TTC549 (cell line): ENCODE measurements around the gene WDR70.
"Not testable (repeated sequence)": the region's sequence is repeated elsewhere in the genome, so short reads cannot be mapped to it uniquely, and the experiment has no call there.

ENCODE experiments used
- FAIRE-seq: peaks from 2 replicates; lab custom pipeline; 2012; peaks lifted over from hg19 to GRCh38; lab: Jason Lieb, UNC

The WDR70 gene

DNA sequence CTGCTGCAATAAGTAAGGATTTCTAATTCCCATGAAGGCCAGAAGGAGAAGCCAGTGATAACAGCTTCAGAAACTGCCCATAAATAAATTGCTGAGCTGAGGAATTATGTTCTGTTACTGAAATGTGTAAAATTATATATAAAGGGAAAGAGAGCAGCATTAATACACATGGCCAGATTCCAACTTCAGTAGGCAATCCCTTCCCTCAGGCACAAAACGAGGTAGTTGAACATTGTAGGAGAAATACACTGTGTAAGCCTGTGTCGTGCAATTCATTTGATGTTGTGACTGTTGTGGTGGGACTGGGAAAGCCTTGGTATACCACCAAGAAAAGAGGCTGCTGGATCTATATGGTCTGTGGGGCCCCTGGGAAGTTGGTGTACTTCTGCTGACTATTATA lies 192.9 kb downstream of the WDR70 start:
- no peak for FAIRE-seq

DNA sequence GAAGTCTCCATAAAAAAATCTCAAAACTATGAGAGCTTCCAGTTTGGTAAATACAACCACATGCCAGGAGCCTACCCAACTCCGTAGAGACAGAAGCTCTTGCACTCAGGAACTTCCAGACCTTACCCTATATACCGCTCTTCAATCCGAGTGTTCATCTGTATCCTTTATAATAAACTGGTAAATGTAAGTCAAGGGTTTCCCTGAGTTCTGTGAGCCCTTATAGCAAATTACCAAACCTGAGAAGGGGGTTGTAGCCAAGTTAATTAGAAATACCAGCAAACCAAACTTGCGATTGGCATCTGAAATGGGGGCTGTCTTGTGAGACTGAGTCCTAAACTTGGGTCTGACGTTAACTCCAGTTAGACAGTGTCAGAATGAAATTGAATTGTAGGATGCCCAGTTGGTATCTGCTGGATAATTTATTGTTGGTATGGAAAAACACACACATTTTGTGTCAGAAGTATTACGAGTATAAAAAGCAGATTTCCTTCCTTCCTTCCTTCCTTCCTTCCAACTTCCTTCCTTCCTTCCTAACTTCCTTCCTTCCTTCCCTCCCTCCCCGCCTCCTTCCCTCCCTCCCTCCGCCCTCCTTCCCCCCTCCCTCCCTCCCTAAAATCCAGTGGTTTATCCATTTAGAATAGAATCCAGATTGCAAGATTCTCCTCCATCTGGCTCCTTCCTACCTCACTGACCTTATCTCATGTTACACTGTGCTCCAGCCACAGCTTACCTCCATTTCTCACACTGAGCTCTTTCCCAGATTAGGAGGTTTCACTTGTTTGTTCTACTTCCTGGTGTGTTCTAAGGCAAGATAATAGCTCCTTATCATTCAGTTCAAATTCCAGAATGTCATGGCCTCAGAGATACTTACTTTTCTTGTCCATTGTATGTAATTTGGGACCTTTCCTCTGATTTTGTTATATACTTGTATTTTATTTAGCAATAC lies 196.7 kb downstream of the WDR70 start:
- FAIRE-seq: no peak

DNA sequence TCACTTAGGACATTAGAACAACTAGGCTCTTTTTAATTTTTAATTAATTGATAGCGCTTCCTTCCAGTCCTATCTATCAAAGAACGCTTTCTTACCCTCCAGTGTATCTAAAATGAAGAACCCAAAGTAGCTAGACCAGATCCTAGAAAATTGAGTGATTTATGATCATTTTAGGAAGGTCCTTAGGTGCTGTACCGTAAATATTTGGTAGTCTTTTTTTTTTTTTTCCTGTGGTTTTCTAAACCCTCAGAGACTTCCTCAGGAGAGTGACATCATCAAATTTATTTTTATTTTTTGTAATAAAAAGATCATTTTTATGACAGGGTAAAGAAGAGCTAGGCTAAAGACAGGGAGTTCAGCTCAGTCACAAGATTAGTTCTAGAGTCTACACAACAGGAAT lies 197.4 kb downstream of the WDR70 start:
- FAIRE-seq: no peak

DNA sequence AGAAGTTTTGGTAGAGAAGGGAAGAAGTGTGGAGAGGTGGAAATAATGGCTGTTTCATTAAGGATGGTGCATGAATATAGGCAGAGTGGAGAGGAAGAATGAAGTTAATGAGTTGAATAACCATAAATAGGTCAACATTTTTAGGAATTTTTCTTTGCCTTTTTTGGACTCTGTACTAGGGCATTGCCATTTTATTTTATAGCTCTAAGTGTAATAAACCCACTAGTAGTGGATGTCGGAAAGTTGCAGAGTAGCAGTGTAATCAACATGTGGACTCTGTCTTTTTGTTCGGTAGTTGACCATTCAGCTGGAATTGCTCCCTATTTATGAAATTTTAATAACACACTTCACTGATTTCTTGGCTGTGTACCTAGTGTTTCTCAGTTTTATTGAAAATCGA lies 199.1 kb downstream of the WDR70 start:
- no peak for FAIRE-seq

GRCh38 chr5:37580106-37580505 lies 201.0 kb downstream of the WDR70 start:
- no peak for FAIRE-seq

DNA sequence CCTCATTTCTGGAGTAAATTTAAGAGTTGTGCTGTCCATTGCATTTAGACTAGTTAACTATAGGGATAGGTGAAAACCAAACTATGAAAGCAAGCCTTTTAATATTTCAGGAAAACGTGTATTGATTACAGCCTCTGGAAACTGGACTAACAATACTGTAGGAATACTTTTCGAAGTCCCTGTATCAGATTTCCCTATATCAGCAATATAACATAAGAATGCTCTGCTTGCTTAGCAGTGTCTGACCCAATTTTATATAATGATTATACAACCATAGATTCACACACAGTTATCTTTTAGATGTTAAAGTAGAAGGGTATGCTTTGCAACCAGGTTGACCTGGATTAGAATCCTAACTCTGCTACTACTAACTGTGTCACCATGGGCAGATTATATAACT lies 203.1 kb downstream of the WDR70 start:
- FAIRE-seq: no peak

- FAIRE-seq: not testable (repeated sequence)
These were observed 214.2 kb downstream of the WDR70 start for GRCh38 chr5:37593292-37593691.

DNA sequence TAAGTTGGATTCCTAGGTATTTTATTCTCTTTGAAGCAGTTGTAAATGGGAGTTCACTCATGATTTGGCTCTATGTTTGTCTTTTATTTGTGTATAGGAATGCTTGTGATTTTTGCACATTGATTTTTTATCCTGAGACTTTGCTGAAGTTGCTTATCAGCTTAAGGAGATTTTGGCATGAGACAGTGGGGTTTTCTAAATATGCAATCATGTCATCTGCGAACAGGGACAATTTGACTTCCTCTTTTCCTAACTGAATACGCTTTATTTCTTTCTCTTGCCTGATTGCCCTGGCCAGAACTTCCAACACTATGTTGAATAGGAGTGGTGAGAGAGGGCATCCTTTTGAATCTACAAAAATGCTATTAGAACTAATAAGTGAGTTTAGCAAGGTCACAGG lies 215.7 kb downstream of the WDR70 start:
- not testable (repeated sequence) for FAIRE-seq

DNA sequence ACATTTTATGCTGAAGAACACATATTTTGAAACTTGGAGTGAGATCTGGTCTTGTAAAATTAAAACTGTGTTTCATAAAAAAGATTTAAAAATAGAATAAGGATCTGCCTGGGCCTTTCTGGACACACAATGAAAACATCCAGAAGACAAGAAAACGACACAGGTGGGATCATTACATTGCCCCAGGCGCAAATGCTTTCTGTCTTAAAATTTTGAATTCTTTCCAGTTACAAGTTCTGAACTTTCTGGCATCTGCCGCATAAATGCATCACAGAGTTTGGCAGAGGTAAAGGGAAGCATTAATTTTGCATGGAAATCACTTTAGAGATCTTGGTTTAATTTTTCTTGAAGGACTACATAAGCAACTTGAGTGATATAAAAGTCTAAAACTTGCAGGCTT lies 219.6 kb downstream of the WDR70 start:
- no peak for FAIRE-seq

- FAIRE-seq: no peak
These were observed 222.0 kb downstream of the WDR70 start for GRCh38 chr5:37601163-37601562.

DNA sequence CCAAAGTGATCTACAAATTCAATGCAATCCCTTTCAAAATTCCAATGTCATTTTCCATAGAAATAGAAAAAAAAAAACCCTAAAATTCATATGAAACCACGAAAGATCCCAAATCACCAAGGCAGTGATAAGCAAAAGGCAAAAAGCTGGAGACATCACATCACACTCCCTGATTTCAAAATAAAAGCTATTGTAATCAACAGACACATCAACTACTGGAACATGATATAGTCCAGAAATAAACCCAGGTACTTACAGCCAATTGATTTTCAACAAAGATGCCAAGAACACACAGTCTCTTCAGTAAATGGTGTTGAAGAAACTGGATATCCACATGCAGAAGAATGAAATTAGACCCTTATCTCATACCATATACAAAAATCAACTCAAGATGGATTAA lies 224.0 kb downstream of the WDR70 start:
- no peak for FAIRE-seq

DNA sequence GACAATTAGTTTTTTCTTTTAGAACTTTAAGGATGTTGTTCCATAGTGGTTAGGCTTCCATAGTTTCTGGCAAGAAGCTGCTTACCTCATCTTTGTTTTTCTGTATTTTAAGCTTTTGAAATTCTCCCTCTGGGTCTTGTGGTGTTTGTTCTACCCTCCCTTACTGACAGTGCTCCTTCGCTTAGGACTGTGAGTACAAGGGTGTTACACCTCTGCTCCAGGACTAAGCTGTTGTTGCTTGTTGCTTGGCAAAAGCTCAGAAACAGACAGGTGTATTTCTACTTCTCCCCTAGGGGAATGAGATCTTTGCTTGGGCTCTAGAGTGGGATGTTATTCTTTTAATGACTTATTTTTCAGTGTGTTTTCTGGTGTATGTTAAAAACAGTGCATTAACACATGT lies 225.2 kb downstream of the WDR70 start:
- no peak for FAIRE-seq

DNA sequence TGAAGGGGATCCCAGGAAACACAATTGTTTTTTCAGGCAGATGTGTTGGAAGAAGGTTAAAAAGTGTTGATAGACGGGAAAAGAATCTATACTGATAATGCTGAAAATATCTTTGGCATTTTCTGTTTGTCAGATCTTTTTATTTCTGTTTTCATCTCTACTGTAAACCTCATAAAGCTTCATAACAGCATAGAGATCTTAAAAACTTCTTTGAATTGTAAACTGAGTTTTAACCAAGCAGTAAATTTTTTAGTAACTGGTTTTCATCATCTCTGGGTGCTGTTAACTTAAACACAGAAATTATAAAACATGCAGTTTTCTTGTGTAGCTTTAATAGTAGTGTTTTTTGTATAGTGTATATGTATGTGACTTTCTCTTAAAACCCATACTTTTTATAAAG lies 227.0 kb downstream of the WDR70 start:
- FAIRE-seq: no peak

DNA sequence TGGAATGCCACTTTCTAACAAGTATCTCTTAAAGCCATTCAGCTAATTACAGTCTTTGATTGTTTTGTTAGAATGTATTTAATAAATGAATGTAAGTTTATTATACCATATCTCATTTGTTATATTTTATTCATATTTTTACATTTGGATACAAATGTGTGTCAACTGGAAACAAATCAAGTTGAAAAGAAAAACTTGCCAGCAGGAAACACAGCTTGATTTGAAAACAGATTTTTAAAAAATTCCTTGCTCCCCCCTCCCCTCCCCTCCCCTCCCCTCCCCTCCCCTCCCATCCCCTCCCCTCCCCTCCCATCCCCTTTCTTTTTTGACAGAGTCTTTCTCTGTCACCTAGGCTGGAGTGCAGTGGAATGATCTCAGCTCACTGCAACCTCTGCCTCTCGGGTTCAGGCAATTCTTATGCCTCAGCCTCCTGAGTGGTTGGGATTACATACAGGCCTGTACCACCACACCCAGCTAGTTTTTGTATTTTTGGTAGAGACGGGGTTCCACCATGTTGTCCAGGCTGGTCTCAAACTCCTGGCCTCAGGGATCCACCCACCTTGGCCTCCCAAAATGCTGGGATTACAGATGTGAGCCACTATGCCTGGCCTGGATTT lies 227.6 kb downstream of the WDR70 start:
- FAIRE-seq: no peak

DNA sequence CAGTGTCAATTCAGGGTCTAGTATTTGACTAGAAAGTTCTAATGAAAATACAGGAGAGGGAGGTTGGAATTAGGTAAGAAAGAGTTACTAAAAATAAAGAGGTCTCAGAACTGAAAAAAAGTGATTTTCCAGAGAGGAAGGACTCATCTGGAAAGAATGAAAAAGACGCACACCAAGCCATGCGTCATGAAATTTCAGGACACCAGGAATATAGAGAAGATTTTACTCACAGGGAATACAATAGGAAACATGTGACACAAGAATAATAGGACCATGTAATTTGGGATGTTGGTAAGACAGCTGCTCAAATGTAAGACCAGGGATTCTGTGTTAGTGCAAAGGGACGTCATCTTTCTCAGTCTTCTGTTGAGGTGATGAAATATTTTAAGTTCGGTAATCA lies 236.1 kb downstream of the WDR70 start:
- no peak for FAIRE-seq

GRCh38 chr5:37619353-37619752 lies 240.2 kb downstream of the WDR70 start:
- FAIRE-seq: no peak

DNA sequence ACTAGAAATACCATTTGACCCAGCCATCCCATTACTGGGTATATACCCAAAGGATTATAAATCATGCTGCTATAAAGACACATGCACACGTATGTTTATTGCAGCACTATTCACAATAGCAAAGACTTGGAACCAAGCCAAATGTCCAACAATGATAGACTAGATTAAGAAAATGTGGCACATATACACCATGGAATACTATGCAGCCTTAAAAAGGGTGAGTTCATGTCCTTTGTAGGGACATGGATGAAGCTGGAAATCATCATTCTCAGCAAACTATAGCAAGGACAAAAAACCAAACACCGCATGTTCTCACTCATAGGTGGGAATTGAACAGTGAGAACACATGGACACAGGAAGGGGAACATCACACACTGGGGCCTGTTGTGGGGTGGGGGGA lies 243.2 kb downstream of the WDR70 start:
- not testable (repeated sequence) for FAIRE-seq

DNA sequence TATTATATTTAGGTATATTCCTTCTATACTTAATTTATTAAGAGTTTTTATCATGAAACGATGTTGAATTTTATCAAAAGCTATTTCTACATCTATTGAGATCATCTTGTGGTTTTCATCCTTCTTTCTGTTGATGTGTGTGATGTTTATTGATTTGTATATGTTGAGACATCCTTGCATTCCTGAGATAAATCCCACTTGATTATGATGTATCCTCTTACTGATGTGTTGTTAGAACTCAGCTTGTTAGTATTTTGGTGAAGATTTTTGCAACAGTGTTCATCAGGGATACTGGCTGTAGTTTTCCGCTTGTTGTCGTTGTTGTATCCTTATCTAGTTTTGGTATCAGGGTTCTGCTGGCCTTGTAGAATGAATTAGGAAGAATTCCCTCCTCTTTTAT lies 247.1 kb downstream of the WDR70 start:
- FAIRE-seq: no peak

GRCh38 chr5:37628876-37629275 lies 249.8 kb downstream of the WDR70 start:
- no peak for FAIRE-seq

- no peak for FAIRE-seq
These were observed 252.8 kb downstream of the WDR70 start for GRCh38 chr5:37631939-37632338.

- FAIRE-seq: no peak
These were observed 258.2 kb downstream of the WDR70 start for GRCh38 chr5:37637165-37637845.

GRCh38 chr5:37638897-37639296 lies 259.8 kb downstream of the WDR70 start:
- no peak for FAIRE-seq

- FAIRE-seq: no peak
These were observed 261.0 kb downstream of the WDR70 start for GRCh38 chr5:37640088-37640487.
